ENCODE data around the gene PANK1. TPM values are rescaled to one million over a fixed set of nuclear protein-coding genes. Genes with fewer than 3 reads are reported as not detected.

PANK1 gene
- total and polyA plus RNA-seq, 7 donors: 1.6 to 26.4 (median 6.1) TPM

- no peaks in the 10 kb centered on the region for H3K27me3 ChIP-seq
- WGBS, 2 donors: 14 to 39% methylated on average over 6 of the region's 6 CpGs
- peaks cover 0 to 17% (median 13%) of the 10 kb centered on the region in 4 donors for H3K4me1 ChIP-seq
- H3K27ac ChIP-seq: peak overlapping the region; percentile 85 to 96 (median 88)
- no peaks in the 10 kb centered on the region for H3K9me3 ChIP-seq
- no peaks in the 10 kb centered on the region for H3K36me3 ChIP-seq
- peak overlapping the region in 3 of 4 donors; percentile 77 to 95 (median 79) for H3K4me3 ChIP-seq
- TF ChIP-seq EP300 (IDR thresholded peaks at IDR 0.05) (no peak), POLR2A (IDR thresholded peaks at IDR 0.05) (no peak), POLR2AphosphoS5 (IDR thresholded peaks at IDR 0.05) (no peak), CTCF (IDR thresholded peaks at IDR 0.05) (no peak)
- intact Hi-C loops (cut with DNase I): loop anchor here (1.0 to 10.0 kb wide), 2 partner anchors 55 to 391 kb away; partner anchors contain the start of gene LIPA
- DNase-seq: no peak
Observed at GRCh38 chr10:89645742-89646172, 715 bp upstream of the PANK1 start.

GRCh38 chr10:89644691-89644966, 413 bp downstream of the PANK1 start:
- Histone ChIP-seq H3K27ac (peak overlapping the region; percentile 85 to 96 (median 88)), H3K27me3 (no peaks in the 10 kb centered on the region), H3K4me3 (peak overlapping the region; percentile 52 to 95 (median 78)), H3K9me3 (no peaks in the 10 kb centered on the region), H3K4me1 (peaks cover 0 to 17% (median 13%) of the 10 kb centered on the region in 4 donors), H3K36me3 (no peaks in the 10 kb centered on the region)
- WGBS, 2 donors: 0% methylated on average over 35 of the region's 35 CpGs
- no peak for DNase-seq
- no peak for TF ChIP-seq POLR2A (IDR thresholded peaks at IDR 0.05)
- no peak for TF ChIP-seq EP300 (IDR thresholded peaks at IDR 0.05)
- TF ChIP-seq POLR2AphosphoS5 (IDR thresholded peaks at IDR 0.05): no peak
- TF ChIP-seq CTCF (IDR thresholded peaks at IDR 0.05): no peak
- intact Hi-C loops (cut with DNase I): loop anchor here (10.0 kb wide), 1 partner anchor 390 kb away; the partner anchor contains the start of gene LIPA

GRCh38 chr10:89643812-89644690, 991 bp downstream of the PANK1 start:
- intact Hi-C loops (cut with DNase I): loop anchor here (10.0 kb wide), 1 partner anchor 389 kb away; the partner anchor contains the start of gene LIPA
- 0% methylated on average over 49 of the region's 49 CpGs for WGBS, 2 donors
- Histone ChIP-seq H3K27ac (peak overlapping the region; percentile 85 to 96 (median 88)), H3K4me3 (peak overlapping the region; percentile 52 to 95 (median 78)), H3K4me1 (peaks cover 0 to 17% (median 13%) of the 10 kb centered on the region in 4 donors), H3K27me3 (no peaks in the 10 kb centered on the region), H3K9me3 (no peaks in the 10 kb centered on the region), H3K36me3 (no peaks in the 10 kb centered on the region)
- TF ChIP-seq POLR2AphosphoS5 (IDR thresholded peaks at IDR 0.05) (peak; percentile 88 to 98 (median 91)), EP300 (IDR thresholded peaks at IDR 0.05) (no peak), POLR2A (IDR thresholded peaks at IDR 0.05) (peak; percentile 79 to 90)
- peak; percentile 85 for DNase-seq

GRCh38 chr10:89643431-89643811, 1.6 kb downstream of the PANK1 start:
- Histone ChIP-seq H3K27ac (peak overlapping the region; percentile 85 to 96 (median 88)), H3K27me3 (no peaks in the 10 kb centered on the region), H3K9me3 (no peaks in the 10 kb centered on the region), H3K4me3 (peak overlapping the region; percentile 52 to 95 (median 78)), H3K4me1 (peaks cover 0 to 17% (median 13%) of the 10 kb centered on the region in 4 donors), H3K36me3 (no peaks in the 10 kb centered on the region)
- intact Hi-C loops (cut with DNase I): loop anchor here (10.0 kb wide), 1 partner anchor 389 kb away; the partner anchor contains the start of gene LIPA
- 0 to 2% methylated on average over 2 of the region's 2 CpGs for WGBS, 2 donors
- no peak for TF ChIP-seq CTCF (IDR thresholded peaks at IDR 0.05)
- TF ChIP-seq POLR2A (IDR thresholded peaks at IDR 0.05): no peak
- no peak for DNase-seq

- 39 to 76% methylated on average over 3 of the region's 3 CpGs for WGBS, 2 donors
- intact Hi-C loops (cut with DNase I): loop anchor here (10.0 kb wide), 1 partner anchor 387 kb away; the partner anchor contains the start of gene LIPA
- no peaks in the 10 kb centered on the region for H3K36me3 ChIP-seq
- H3K27ac ChIP-seq: no peak overlapping the region
- peaks cover 0 to 17% (median 13%) of the 10 kb centered on the region in 4 donors for H3K4me1 ChIP-seq
- no peaks in the 10 kb centered on the region for H3K27me3 ChIP-seq
- DNase-seq: no peak
- no peak overlapping the region for H3K4me3 ChIP-seq
- H3K9me3 ChIP-seq: no peaks in the 10 kb centered on the region
- TF ChIP-seq EP300 (IDR thresholded peaks at IDR 0.05) (no peak), POLR2A (IDR thresholded peaks at IDR 0.05) (no peak), POLR2AphosphoS5 (IDR thresholded peaks at IDR 0.05) (no peak), CTCF (IDR thresholded peaks at IDR 0.05) (no peak)
Observed at GRCh38 chr10:89642193-89642592, 2.8 kb downstream of the PANK1 start.
